H1 (cell line): ENCODE measurements around the gene ITPKC. TPM values are rescaled to one million over a fixed set of nuclear protein-coding genes. Genes with fewer than 3 reads are reported as not detected.

Experiments
- CTCF ChIA-PET: fragments of 300-600 bp; sonication (Branson Sonifier 250); formaldehyde crosslinking; loops from one replicate; lab custom pipeline; 2021; ENCODE audit not compliant: partially characterized antibody; lab: Charles Lee
- POLR2A ChIA-PET: fragments of 300-600 bp; sonication (Branson Sonifier 250); formaldehyde crosslinking; loops from one replicate; lab custom pipeline; 2021; ENCODE audit warnings: inconsistent platforms; ENCODE audit not compliant: partially characterized antibody; lab: Charles Lee
- DNase-seq, 2 experiments: peaks; one replicate each; pipeline versions ENCODE4 v3.0.0 to v3.0.0-alpha.2; 2010 to 2022; ENCODE audit warnings: low spot score in 2 of 2, low read depth in 1 of 2, mixed read lengths in 1 of 2
- FAIRE-seq: peaks from 2 replicates; lab custom pipeline; 2011; peaks lifted over from hg19 to GRCh38; lab: Jason Lieb, UNC
- H2AFZ ChIP-seq: 2 replicates; pipeline ENCODE4 v1.8.1; 2012; ENCODE audit warnings: low read length, inconsistent platforms
- H2AK5ac ChIP-seq: 2 replicates; pipeline ENCODE4 v1.6.1; 2013; ENCODE audit warnings: low read depth, low read length
- H2BK120ac ChIP-seq: replicated peaks from 2 replicates; pipeline ENCODE3; 2013; ENCODE audit warnings: low read depth, low read length, inconsistent platforms
- H2BK12ac ChIP-seq: 2 replicates; pipeline ENCODE4 v1.6.1; 2013; ENCODE audit warnings: low read depth, low read length
- H2BK15ac ChIP-seq: 2 replicates; pipeline ENCODE4 v1.6.1; 2013; ENCODE audit warnings: low read length
- H2BK20ac ChIP-seq: 2 replicates; pipeline ENCODE4 v1.6.1; 2013; ENCODE audit warnings: low read length
- H2BK5ac ChIP-seq: 2 replicates; pipeline ENCODE4 v1.6.1; 2013; ENCODE audit warnings: low read depth, low read length
- H3K14ac ChIP-seq: 2 replicates; pipeline ENCODE4 v1.6.1; 2013; ENCODE audit warnings: inconsistent platforms; ENCODE audit not compliant: insufficient read length
- H3K18ac ChIP-seq: 2 replicates; pipeline ENCODE4 v1.6.1; 2013; ENCODE audit warnings: low read length; ENCODE audit errors: extremely low read depth
- H3K23ac ChIP-seq: 2 replicates; pipeline ENCODE4 v1.6.1; 2013; ENCODE audit warnings: inconsistent platforms; ENCODE audit not compliant: insufficient read length
- H3K23me2 ChIP-seq: 2 replicates; pipeline ENCODE4 v1.6.1; 2013; ENCODE audit warnings: low read depth, low read length
- H3K27ac ChIP-seq: 2 replicates; pipeline ENCODE4 v1.6.1; 2011; ENCODE audit warnings: low read depth, low read length, inconsistent platforms
- H3K27me3 ChIP-seq, 4 experiments: replicated peaks in 1 of 4; 1 replicate in 1 of 4; 2 replicates in 3 of 4; pipeline versions ENCODE4 v1.6.1 to v1.8.1; 2011 to 2013; ENCODE audit warnings: low read length in 3 of 4, mild to moderate bottlenecking in 3 of 4, inconsistent platforms in 2 of 4, mixed read lengths in 2 of 4, moderate library complexity in 1 of 4; ENCODE audit not compliant: control insufficient read depth in 3 of 4, insufficient read depth in 3 of 4; ENCODE audit errors: extremely low read depth in 1 of 4
- H3K36me3 ChIP-seq, 4 experiments: 2 replicates each; pipeline versions ENCODE4 v1.6.1 to v1.8.1; 2011 to 2013; ENCODE audit warnings: mild to moderate bottlenecking in 4 of 4, low read length in 3 of 4, moderate library complexity in 2 of 4, control low read depth in 1 of 4, inconsistent platforms in 1 of 4; ENCODE audit not compliant: insufficient read depth in 4 of 4, control insufficient read depth in 2 of 4
- H3K4ac ChIP-seq: replicated peaks from 2 replicates; pipeline ENCODE3; 2013; ENCODE audit warnings: low read length, low read depth, mixed read lengths, inconsistent platforms; ENCODE audit not compliant: insufficient read length
- H3K4me1 ChIP-seq, 4 experiments: replicated peaks in 1 of 4; 1 replicate in 1 of 4; 2 replicates in 3 of 4; pipeline versions ENCODE4 v1.6.1 to v1.8.1; 2011 to 2013; ENCODE audit warnings: low read length in 3 of 4, inconsistent platforms in 2 of 4, mixed read lengths in 1 of 4; ENCODE audit not compliant: insufficient read depth in 4 of 4, control insufficient read depth in 3 of 4
- H3K4me2 ChIP-seq, 2 experiments: 2 replicates each; pipeline versions ENCODE4 v1.6.1 to v1.8.1; 2011 to 2013; ENCODE audit warnings: low read depth in 2 of 2, low read length in 2 of 2, control low read depth in 1 of 2, inconsistent platforms in 1 of 2, mild to moderate bottlenecking in 1 of 2; ENCODE audit not compliant: insufficient read depth in 1 of 2
- H3K4me3 ChIP-seq, 4 experiments: fragments of 200-600, 300-600 bp in 1 of 4; sonication (generic), shearing (Covaris generic), sonication (Bioruptor Twin) in 1 of 4; 2 replicates each; pipeline versions ENCODE4 v1.5.1 to v1.8.1; 2011 to 2016; ENCODE audit warnings: low read length in 4 of 4, low read depth in 3 of 4, control low read depth in 2 of 4, inconsistent platforms in 2 of 4, mild to moderate bottlenecking in 2 of 4, mixed read lengths in 1 of 4, moderate library complexity in 1 of 4; ENCODE audit not compliant: insufficient read depth in 2 of 4; ENCODE audit errors: extremely low read depth in 1 of 4
- H3K56ac ChIP-seq: replicated peaks from 2 replicates; pipeline ENCODE3; 2013; ENCODE audit warnings: low read depth, mild to moderate bottlenecking, mixed read lengths, low read length, inconsistent platforms; ENCODE audit not compliant: insufficient read length
- H3K79me1 ChIP-seq: 2 replicates; pipeline ENCODE4 v1.6.1; 2013; ENCODE audit warnings: low read depth, low read length, control low read depth
- H3K79me2 ChIP-seq, 2 experiments: 2 replicates each; pipeline versions ENCODE4 v1.6.1 to v1.8.1; 2012 to 2013; ENCODE audit warnings: low read length in 2 of 2, mild to moderate bottlenecking in 2 of 2, inconsistent platforms in 1 of 2; ENCODE audit not compliant: insufficient read depth in 2 of 2, control insufficient read depth in 1 of 2
- H3K9ac ChIP-seq, 4 experiments: replicated peaks in 1 of 4; 1 replicate in 1 of 4; 2 replicates in 3 of 4; pipeline versions ENCODE4 v1.6.1 to v1.8.1; 2011 to 2013; ENCODE audit warnings: low read depth in 3 of 4, low read length in 3 of 4, control low read depth in 2 of 4, mild to moderate bottlenecking in 2 of 4, moderate library complexity in 2 of 4, inconsistent platforms in 1 of 4; ENCODE audit errors: extremely low read depth in 1 of 4
- H3K9me3 ChIP-seq, 2 experiments: 2 replicates each; pipeline versions ENCODE4 v1.6.1 to v1.8.1; 2012 to 2013; ENCODE audit warnings: mild to moderate bottlenecking in 2 of 2, moderate library complexity in 2 of 2, control low read depth in 1 of 2, inconsistent platforms in 1 of 2, low read depth in 1 of 2, low read length in 1 of 2, mixed read lengths in 1 of 2; ENCODE audit not compliant: insufficient read depth in 2 of 2
- H4K20me1 ChIP-seq, 2 experiments: replicated peaks in 1 of 2; 2 replicates each; pipeline versions ENCODE3 to v1.8.1; 2011 to 2013; ENCODE audit warnings: inconsistent platforms in 2 of 2, low read length in 2 of 2, mild to moderate bottlenecking in 1 of 2; ENCODE audit not compliant: insufficient read depth in 2 of 2, control insufficient read depth in 1 of 2
- H4K5ac ChIP-seq: 2 replicates; pipeline ENCODE4 v1.6.1; 2013; ENCODE audit warnings: low read length, low read depth, mixed read lengths, inconsistent platforms; ENCODE audit not compliant: insufficient read length
- H4K8ac ChIP-seq: 2 replicates; pipeline ENCODE4 v1.8.0; 2013; ENCODE audit warnings: mild to moderate bottlenecking, moderate library complexity, low read length, inconsistent platforms; ENCODE audit not compliant: insufficient read depth; ENCODE audit errors: extremely low read depth
- H4K91ac ChIP-seq: replicated peaks from 2 replicates; pipeline ENCODE3; 2013; ENCODE audit warnings: low read length, mixed read lengths, inconsistent platforms; ENCODE audit not compliant: insufficient read length
- ASH2L ChIP-seq: fragments of 200-600, 300-600 bp; sonication (generic); IDR thresholded peaks from one replicate; pipeline ENCODE4 v1.7.1; 2017; ENCODE audit warnings: low read length
- CBX5 ChIP-seq: fragments of 300-800, 300-1000 bp; sonication (generic); IDR thresholded peaks from 2 replicates; pipeline ENCODE4 v1.7.1; 2016; ENCODE audit warnings: antibody characterized with exemption, low read length, low read depth
- GTF2F1 ChIP-seq: IDR thresholded peaks from 2 replicates; pipeline ENCODE4 v1.6.1; 2012; ENCODE audit warnings: low read depth, low read length, improper control_type of control experiment, borderline replicate concordance
- HDAC2 ChIP-seq, 2 experiments: fragments of 300-600 bp in 1 of 2; sonication (generic) in 1 of 2; IDR thresholded peaks; 2 replicates each; pipeline ENCODE4 v1.6.1; 2011 to 2012; ENCODE audit warnings: low read depth in 2 of 2, low read length in 2 of 2, mild to moderate bottlenecking in 2 of 2, moderate library complexity in 2 of 2, borderline replicate concordance in 1 of 2, inconsistent platforms in 1 of 2
- PHF8 ChIP-seq: fragments of 200-600 bp; sonication (generic); conservative IDR thresholded peaks from 2 replicates; pipeline ENCODE4 v1.7.1; 2012; ENCODE audit warnings: low read depth, mild to moderate bottlenecking, inconsistent platforms, low read length, moderate library complexity
- POLR2A ChIP-seq, 2 experiments: IDR thresholded peaks; 1 replicate in 1 of 2; 2 replicates in 1 of 2; pipeline ENCODE4 v1.6.1; 2011; ENCODE audit warnings: low read depth in 2 of 2, low read length in 2 of 2, mild to moderate bottlenecking in 2 of 2; ENCODE audit errors: control extremely low read depth in 1 of 2
- POLR2AphosphoS5 ChIP-seq: IDR thresholded peaks from 2 replicates; pipeline ENCODE4 v1.6.1; 2011; ENCODE audit warnings: low read depth, low read length
- POU5F1 ChIP-seq: IDR thresholded peaks from 2 replicates; pipeline ENCODE4 v1.6.1; 2011; ENCODE audit warnings: low read depth, mild to moderate bottlenecking, low read length, moderate library complexity
- SIX5 ChIP-seq: IDR thresholded peaks from 2 replicates; pipeline ENCODE4 v1.6.1; 2011; ENCODE audit warnings: mild to moderate bottlenecking, low read depth, low read length
- SP1 ChIP-seq: IDR thresholded peaks from 2 replicates; pipeline ENCODE4 v1.6.1; 2011; ENCODE audit warnings: low read depth, low read length
- TAF7 ChIP-seq: optimal IDR thresholded peaks from 2 replicates; pipeline ENCODE3; 2011; ENCODE audit warnings: low read depth, mild to moderate bottlenecking, inconsistent platforms, low read length, moderate library complexity, borderline replicate concordance
- TEAD4 ChIP-seq: IDR thresholded peaks from 2 replicates; pipeline ENCODE4 v1.6.1; 2012; ENCODE audit warnings: low read depth, low read length, inconsistent platforms, mixed read lengths
- WGBS, 2 experiments: shearing (Covaris generic) in 1 of 2; methylation state at CpG; one replicate each; pipeline versions ENCODE4 v1.1.6 to v1.1.7; 2013 to 2015; ENCODE audit warnings: low lambda C conversion rate in 2 of 2, mixed read lengths in 2 of 2, inconsistent platforms in 1 of 2, low coverage in 1 of 2, missing lambda C conversion rate in 1 of 2; ENCODE audit not compliant: insufficient replicate concordance in 2 of 2, insufficient coverage in 1 of 2, insufficient read length in 1 of 2; ENCODE audit errors: extremely low coverage in 1 of 2, missing lambda C conversion rate in 1 of 2; 5-methylcytosine and 5-hydroxymethylcytosine counted together
- polyA plus RNA-seq, 7 experiments: library from polyadenylated mRNA; depleted of rRNA in 3 of 7; stranded (reverse) in 5 of 7; unstranded in 2 of 7; fragments of >200 nt in 5 of 7; fragments of 200-250 nt in 2 of 7; gene quantifications; 1 replicate in 5 of 7; 2 replicates in 1 of 7; 4 replicates in 1 of 7; pipeline versions ENCODE4 v1.2.1 to v1.2.3, GENCODE V29; 2011 to 2013; ENCODE audit warnings: missing spikeins in 2 of 7, mixed read lengths in 2 of 7
- total RNA-seq: library from RNA; stranded (reverse); fragmentation: NEBNext Ultra II Directional; extraction: Animal tissue kit (Norgen Biotek cat#: 25700); gene quantifications from 2 replicates; pipeline ENCODE4 v1.2.1, GENCODE V29; 2021

The ITPKC gene
- total and polyA plus RNA-seq, 2 of the 8 experiments (the other 6 are each of a cell fraction or from before 2014, with no cell fraction given), result 5.2 to 8.9 TPM

- no peak overlapping the region for H4K5ac ChIP-seq
- no peak overlapping the region for H2AK5ac ChIP-seq
- no peak overlapping the region for H2AFZ ChIP-seq
- FAIRE-seq, result no peak
- H3K9me3 ChIP-seq, result no peaks in the 10 kb centered on the region
- no peak overlapping the region; a peak in 1 of 4 replicates for H3K4me2 ChIP-seq
- no peak overlapping the region for H3K4me3 ChIP-seq
- no peak overlapping the region for H2BK15ac ChIP-seq
- H3K23me2 ChIP-seq, result no peaks in the 10 kb centered on the region
- peaks cover 26 to 37% of the 10 kb centered on the region in 2 experiments for H4K20me1 ChIP-seq
- no peak overlapping the region for H3K18ac ChIP-seq
- no peak overlapping the region for H4K8ac ChIP-seq
- peaks cover 7% of the 10 kb centered on the region for H3K79me1 ChIP-seq
- ChIA-PET CTCF (interaction anchor here (0.6 to 3.4 kb wide), 8 partner anchors 9 to 618 kb away, joined by 3 to 14 read pairs (median 3); partner anchors contain the start of gene EGLN2), POLR2A (interaction anchor here (0.6 to 15.7 kb wide), 8 partner anchors 14 to 647 kb away, joined by 3 to 399 read pairs (median 5); partner anchors contain the start of genes COQ8B, EGLN2, ITPKC and MIA)
- no peaks in the 10 kb centered on the region; a peak in 2 of 7 replicates for H3K4me1 ChIP-seq
- H3K4ac ChIP-seq, result no peak overlapping the region
- no peak overlapping the region; the same call in 1 of the 2 replicates for H3K27ac ChIP-seq
- no peak overlapping the region for H3K56ac ChIP-seq
- 93% methylated on average over 10 of the region's 11 CpGs; no CpG with 5 or more reads in 1 of the 2 experiments for WGBS, 2 experiments
- no peak overlapping the region for H3K23ac ChIP-seq
- no peak overlapping the region for H3K9ac ChIP-seq
- H2BK120ac ChIP-seq, result no peak overlapping the region
- no peak overlapping the region for H2BK12ac ChIP-seq
- H3K27me3 ChIP-seq, result no peaks in the 10 kb centered on the region
- H2BK5ac ChIP-seq, result no peak overlapping the region
- no peak overlapping the region for H4K91ac ChIP-seq
- TF ChIP-seq SIX5, result no peak
- TF ChIP-seq CBX5, result no peak
- TF ChIP-seq PHF8, result no peak
- TF ChIP-seq TEAD4, result no peak
- no peak for TF ChIP-seq ASH2L
- TF ChIP-seq HDAC2 (IDR thresholded peaks at IDR 0.05; ENCODE audit: borderline replicate concordance in 1 of 2, low read depth in 2 of 2, low read length in 2 of 2), result no peak
- no peak for TF ChIP-seq TAF7
- no peak for TF ChIP-seq POU5F1
- TF ChIP-seq GTF2F1, result no peak
- TF ChIP-seq SP1, result no peak
- TF ChIP-seq POLR2A (IDR thresholded peaks at IDR 0.05; ENCODE audit: control extremely low read depth in 1 of 2, low read depth in 2 of 2, low read length in 2 of 2), result 0 out of 3 replicates have a peak, but pooled peaks of 1 of the 2 experiments have one; percentile 24
- peak; percentile 82 for TF ChIP-seq POLR2AphosphoS5
- H3K14ac ChIP-seq, result no peak overlapping the region
- peaks cover 32 to 83% (median 58%) of the 10 kb centered on the region in 4 experiments; a peak in 7 of 8 replicates for H3K36me3 ChIP-seq
- no peak for DNase-seq
- peaks cover 38 to 68% of the 10 kb centered on the region in 2 experiments for H3K79me2 ChIP-seq
- H2BK20ac ChIP-seq, result no peak overlapping the region
Measured at GRCh38 chr19:40756502-40757110, 39.7 kb downstream of the ITPKC start.
